CD4-positive, alpha-beta T cell treated with Interleukin-15 for 4 hours (primary cell): Measurements from ENCODE around the gene NPDC1.
"Not testable (repeated sequence)": the region's sequence is repeated elsewhere in the genome, so short reads cannot be mapped to it uniquely, and the experiment has no call there.

Source experiments
- DNase-seq: peaks from one replicate; pipeline ENCODE4 v3.0.0-alpha.2; 2020; ENCODE audit warnings: low spot score

NPDC1 gene

DNA sequence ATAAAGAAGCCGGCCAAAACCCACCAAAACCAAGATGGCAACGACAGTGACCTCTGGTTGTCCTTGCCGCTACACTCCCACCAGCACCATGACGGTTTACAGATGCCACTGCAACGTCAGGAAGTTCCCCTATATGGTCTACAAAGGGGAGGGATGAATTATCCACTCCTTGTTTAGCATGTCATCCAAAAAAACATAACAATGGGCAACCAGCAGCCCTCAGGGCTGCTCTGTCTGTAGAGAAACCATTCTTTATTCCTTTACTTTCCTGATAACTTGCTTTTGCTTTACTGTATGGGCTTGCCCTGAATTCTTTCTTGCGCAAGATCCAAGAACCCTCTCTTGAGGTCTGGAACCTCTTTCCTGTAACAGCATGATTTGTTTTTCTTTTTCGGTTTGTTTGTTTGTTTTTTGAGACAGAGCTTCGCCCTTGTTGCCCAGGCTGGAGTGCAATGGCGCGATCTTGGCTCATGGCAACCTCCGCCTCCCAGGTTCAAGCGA is 29.3 kb upstream of the NPDC1 start:
- no peak for DNase-seq

DNA sequence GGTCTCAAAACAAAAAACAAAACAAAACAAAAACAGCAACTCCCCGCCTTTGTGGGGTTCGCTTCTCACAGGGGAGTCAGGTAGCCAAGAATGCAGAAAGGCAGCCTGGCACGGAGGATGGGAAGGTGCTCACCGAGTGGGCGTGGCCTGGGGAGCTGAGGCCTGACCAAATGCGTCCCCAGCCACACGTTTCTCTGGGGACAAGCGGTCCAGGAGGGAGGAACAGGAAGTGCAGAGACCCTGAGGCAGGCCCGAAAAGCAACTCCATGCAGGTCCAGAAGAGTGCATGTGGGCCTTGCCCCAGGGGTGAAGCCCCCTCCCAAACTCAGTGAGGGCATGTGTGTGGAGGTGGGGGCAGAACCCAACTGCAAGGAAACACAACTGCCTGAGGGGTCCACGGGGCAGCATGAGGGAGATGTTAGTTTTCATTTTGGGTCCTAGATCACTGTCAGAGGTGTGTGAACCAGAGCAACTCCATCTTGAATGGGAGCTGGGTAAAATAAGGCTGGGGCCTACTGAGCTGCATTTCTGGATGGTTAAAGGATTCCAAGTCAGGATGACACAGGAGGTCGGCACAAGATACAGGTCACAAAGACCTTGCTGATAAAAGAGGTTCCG is 28.8 kb upstream of the NPDC1 start:
- no peak for DNase-seq

DNA sequence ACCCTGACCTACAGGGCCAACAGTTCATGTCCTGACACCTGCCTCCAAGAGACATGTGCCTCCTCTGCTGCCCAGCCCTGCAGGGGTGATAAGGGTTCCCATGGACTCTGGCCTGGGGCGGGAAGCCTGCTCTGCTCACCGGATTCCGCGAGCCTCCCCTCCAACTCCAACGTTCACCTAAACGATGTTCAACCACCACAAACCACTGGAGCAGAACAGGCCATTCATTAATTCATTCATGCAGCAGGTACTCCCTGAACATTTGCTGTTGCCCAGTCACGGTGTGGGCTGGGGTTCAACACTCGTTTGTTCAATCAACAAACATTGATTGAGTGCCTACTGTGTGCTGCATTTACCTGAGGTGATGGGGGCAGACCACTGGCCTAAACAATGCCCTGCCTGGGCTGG is 28.0 kb upstream of the NPDC1 start:
- DNase-seq: no peak

DNA sequence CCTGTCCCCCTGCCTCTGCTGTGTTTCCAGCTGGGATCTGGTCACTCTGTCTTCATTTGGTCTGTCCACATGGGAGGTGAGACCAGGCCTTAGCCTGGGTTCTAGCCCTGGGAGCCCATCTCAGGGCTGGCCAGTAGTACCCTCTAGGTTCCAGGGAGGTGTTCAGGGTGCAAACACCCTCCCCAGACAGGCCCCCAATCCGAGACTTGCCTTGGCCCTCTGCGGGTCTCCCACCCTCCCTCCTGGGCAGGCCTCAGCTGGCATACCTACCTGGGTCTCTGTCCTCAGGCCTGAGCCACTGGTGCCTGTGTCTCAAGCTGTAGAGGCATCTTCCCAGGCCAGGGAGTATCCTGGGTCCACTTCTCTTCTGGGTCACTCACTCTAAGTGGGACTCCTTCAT is 25.3 kb upstream of the NPDC1 start:
- no peak for DNase-seq

DNA sequence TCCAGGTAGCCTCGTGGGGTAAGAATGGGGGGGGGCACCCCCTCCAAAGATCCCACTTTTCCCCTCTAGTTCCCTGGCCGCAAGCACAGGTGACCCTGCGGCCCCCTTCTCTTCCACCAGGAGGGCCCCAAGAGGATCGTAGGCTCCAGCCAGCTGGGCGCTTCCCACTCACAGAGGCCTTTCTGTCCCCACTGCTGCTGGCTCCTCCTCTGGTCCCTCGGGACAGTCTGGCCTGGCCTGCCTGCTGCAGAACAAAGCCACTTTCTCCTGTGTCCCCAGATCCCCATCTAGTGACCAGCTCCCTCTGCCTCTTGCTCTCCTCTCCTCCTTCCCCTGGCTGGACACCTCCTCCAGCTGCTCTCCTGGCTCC is 24.9 kb upstream of the NPDC1 start:
- DNase-seq: no peak

DNA sequence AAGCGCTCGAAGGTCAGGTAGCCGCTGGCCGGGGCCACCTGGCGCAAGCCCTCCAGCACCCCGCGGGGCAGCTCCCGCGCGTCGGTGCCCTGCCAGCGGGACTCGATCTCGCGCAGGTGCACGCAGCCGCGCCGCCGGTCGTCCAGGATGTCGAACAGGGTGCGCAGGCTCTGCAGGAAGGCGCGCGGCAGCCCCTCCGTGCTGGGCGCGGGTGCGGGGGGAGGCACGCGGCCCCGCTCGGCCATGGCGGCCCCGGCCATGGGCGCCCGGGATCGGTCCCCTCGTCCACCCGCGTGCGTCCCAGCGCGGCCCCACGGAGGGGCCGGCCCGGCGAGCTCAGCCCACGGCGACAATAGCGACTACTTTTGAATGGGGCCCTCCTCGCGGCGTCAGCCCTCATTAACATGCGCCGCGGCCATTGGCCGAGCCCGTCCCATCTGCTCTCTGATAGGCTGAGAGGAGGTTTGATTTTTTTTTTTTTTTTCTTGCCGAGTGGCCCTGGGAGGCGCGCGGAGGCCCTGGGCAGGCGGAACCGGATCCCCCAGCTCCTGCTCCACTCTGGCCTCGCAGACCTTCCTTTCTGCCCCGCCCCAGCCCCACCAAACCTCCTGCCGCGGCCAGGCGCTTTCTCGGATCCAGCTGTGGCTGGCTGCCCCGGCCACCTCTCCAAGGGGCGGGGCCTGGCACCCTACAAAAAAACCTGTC is 24.4 kb upstream of the NPDC1 start, which contains the start of gene SAPCD2:
Gene SAPCD2 (minus strand): TSS at position 357 of the 705 bp plus-strand sequence. CDS start 97 bp downstream, at position 260.
- DNase-seq: peak; percentile 82

DNA sequence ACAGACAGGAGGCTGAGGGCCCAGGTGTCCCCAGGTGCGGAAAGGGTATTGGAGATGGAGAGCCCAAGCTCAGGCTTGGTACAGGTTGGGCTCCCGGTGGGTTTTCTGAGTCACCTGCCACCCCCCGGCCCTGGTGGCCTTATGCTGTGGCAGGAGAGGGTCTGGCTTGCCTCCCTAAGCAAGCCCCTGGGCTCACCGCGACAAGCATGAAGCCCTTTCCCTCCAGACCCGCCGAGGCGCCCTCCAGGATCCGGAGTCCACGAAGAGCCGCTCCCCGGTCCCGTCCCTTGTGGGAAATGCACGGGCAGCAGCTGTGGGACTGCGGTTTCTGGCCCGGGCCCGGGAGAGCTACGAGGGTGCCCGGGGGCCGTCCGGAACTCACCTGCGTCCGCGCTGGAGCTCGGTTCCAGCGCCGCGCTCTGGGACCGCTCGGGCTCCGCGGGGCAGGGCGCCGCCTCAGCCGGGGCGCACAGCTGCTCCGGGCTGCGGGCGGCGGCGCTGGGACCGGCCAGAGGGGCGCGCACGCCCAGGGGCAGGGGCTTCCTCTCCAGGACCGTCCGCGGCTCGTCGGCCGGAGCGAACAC is 23.6 kb upstream of the NPDC1 start:
- DNase-seq: no peak

DNA sequence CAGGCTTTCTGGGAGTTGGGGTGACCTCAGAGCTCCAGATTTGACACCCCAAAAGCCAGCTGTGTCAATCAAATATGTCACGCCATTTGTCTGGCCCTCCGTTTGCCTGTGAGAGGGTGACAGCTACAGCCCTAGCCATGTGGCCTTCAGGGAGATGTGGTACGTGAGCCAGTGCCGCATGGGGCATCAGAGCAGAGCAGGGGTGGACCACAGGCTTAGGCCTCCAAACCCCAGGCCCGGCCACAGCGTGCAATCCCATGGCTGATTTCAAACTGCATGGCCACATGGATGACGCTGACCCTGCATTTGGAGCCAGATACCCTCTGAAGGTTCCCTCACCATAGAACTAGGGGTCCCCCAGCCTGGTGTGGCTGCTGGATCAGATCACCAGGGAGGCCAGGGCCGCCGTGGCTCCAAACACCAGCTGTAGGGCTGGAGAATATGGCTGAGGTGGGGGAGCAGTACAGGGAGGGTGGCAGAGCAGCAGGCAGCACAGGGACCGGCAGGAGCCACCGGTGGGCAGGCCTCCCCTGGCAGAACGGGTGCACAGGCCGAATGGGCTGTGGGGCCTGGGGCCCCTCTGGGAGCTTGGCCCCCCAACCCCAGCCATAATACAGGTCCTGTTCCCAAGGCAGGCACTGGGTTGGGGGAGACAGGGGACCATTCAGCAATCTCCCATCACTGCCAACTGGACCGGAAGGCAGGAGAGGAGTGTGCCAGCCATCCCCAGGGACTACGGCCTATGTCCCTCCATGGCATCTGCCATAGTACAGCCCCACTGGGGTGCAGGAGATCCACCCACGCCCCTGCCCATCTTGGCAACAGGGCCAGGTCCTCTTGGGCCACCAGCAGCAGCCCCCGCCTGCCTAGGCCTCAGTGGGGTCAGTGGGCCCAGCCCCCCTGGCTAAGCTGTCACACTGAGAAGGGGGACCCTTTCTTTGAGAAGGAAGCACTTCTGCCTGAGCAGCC is 22.8 kb upstream of the NPDC1 start:
- no peak for DNase-seq

DNA sequence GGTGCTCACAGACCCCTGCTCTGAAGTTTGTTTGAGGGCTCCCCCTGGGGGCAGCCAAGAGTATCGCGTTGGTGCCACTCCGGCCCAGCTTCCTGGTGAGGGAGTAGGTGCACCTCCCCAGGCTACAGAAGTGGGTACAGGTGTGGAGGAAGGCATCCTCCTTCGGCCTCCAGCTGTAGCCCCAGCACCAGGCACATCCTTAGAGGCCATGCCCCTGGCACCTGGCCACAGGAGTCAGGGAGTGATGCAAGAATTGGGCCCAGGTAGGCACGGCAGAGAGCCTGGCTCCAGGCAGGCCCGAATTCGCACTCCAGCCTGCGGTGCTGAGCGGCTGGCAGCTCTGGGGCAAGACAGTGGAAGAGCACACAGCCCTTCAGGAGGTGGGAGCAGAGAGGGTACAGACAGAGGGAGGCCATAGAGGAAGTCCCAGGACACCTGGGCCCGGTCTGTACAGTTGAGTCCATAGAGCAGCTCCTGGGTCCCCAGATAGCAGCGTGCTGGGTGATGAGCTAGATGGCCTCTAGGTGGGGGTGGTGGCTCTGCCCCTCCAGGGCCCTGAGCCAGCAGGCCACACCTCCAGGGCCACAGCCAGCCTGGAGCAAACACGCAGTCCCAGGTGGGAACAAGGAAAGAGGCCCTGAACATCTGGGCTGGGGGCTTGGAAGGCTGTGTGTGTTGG is 22.0 kb upstream of the NPDC1 start:
- DNase-seq: peak; percentile 90

DNA sequence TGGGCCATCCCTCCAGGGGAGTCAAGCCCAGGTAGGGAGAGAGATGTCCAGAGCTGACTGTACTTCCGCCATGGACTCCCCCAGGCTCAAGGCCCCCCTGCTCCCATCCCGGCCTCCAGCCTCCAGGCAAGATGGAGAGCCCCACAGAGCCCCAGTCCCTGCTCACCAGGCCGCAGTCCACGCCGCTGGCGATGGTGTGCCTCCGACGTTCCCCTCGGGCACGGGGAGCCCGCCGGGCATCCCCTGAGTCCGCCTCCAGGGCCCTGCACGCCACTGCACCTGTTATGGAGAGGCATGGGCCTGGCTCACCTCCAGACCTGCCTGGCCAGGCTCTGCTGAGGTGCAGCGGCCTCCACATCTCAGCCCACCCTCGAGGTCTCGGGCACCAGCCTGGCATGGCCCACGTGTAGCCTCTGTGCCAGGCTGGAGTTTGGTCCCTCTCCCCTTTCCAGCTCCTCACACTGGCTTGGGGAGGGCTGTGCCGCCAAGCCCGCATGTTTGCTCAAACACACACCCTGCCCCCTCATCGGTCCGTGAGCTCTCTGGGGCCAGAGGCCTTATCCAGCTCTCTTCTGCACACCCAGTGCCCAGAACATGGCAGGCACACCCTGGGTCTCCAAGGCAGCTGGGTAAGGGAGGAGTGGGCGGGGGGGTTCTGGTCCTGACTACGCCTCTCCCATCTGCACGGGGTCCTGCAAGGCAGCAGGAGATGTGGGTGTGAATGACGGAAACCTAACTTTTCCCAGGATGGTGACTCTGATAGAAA is 20.3 kb upstream of the NPDC1 start:
- no peak for DNase-seq

DNA sequence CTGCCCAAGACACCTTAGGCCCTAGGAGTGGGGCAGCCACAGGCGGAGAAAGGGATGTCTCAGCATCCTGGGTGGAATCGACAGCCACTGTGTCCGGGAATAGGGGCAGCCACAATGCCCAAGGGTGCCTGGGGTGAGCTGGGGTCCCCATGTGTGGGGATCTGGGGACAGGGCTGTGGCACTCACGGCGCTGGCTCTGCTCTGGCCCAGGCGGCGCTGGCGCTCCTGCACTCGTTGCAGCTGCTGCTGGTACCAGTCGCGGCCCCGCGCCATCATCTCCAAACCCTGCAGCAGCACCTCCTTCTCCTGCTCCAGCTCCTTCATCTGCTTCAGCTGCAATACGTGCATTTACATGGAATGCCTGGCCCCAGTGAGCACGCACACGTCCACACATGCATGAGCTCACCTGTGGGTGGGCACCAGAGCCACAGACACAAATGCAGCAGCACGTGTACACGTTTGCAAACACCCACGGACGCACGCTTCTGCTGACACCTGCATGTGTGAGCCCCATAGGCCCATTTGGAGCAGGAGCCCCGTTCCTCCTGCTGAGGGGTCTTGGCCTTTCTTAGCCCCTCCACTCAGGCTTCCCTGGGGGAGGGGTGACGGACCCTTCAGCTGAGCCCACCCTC is 19.5 kb upstream of the NPDC1 start:
- DNase-seq: no peak

DNA sequence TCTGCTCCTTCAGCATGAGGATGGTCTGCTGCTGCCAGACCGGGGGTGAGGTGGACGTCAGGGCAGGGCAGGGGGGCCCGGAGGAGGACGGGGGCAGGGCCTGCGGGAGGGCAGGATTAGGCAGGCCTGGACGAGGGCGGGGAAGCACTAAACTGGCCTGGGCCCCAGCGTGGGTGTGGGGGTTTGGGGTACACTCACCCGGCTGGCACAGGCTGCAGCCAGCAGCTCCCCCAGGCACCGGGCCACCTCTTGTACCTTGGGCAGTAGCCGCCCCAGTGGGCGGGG is 18.8 kb upstream of the NPDC1 start:
- DNase-seq: no peak

DNA sequence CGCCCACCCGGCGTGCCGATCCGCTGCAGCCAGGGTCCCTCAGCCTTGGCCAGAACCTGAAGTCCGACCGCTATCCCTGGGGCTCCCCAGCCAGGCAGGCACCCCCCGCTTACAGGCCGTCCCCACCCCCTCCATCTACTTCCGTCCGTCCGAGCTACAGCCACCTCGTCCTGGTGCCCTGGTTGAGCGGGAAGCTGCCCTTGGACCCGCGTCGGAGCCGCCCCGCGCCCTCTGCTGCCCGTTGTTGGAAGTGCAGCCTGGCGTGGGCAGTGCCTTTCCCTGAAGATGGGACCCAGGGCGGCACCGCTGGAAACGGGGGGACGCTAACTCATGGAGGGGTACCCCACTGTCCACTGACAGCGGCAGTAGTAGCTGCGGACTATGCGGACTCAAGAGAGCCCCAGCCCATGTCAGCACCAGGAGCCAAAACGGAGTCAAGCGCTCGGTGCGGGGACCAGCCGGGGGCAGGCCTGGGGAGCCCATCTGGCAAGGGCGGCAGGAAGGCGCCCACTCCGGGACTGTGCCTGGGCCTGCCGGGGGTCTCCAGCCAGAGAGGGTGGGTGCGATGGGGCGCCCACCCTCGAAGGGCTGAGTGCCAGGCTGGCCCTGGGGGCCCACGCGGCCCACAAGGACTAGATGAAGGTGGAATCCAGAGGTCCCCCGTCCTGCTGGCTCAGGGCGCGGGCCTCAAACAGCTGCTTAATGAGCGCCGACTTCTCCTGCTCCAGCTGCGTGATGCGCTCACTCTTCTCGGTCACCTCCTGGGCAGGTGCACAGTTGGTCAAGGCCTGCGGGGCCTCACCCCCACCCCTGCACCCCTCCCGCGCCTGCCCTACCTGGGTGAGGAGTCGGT is 18.3 kb upstream of the NPDC1 start:
- DNase-seq: peak; percentile 55

DNA sequence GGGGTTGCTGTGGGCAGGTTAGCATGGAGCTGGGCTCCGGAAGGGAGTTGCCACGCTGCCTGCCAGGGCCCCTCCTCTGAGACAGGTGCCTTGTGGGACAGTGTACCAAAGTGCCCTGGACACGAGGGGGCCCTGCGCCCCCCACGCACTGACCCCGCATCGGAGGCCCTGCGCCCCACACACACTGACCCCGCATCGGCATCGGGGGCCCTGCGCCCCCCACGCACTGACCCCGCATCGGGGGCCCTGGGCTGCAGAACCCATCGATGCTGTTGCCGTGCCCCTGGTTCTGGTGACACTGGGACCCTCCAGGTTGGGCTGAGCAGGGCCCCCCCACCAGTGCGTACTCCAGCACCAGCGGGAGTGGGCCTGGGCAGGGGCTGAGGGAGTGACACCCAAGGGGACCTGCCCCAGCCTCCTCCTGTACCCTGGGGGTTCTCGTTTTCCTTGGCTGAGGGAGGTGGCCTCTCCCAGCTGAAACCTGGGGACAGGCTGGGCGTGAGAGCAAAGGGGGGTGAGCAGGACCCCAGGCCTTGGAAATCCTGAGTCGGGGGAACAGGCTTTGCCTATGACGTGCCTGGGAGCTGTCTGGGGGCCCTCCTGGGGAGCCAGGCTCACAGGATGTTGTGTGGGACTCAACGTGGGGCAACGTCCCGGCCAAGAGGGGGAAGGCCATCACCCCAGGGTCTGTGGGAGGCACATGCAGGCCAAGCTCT is 17.5 kb upstream of the NPDC1 start:
- DNase-seq: no peak

DNA sequence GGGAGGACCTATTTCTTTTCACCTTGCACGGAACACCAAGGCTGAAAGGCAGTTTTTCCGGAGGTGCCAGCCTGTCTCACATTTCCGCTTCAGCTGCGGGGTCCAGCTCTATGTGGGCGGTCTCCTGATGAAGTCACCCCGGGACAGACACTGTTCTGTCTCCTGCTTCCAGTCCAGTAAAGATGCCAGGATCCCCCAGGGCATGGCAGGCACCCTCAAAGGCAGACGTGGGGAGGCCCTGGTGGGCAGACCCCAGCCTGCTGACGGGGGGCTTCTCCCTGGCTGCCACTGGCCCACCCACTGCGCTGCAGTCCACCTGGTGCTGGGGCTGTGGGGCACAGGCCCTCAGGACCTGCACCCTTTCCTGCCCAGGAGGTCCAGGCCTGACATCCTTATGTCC is 16.8 kb upstream of the NPDC1 start:
- not testable (repeated sequence) for DNase-seq

DNA sequence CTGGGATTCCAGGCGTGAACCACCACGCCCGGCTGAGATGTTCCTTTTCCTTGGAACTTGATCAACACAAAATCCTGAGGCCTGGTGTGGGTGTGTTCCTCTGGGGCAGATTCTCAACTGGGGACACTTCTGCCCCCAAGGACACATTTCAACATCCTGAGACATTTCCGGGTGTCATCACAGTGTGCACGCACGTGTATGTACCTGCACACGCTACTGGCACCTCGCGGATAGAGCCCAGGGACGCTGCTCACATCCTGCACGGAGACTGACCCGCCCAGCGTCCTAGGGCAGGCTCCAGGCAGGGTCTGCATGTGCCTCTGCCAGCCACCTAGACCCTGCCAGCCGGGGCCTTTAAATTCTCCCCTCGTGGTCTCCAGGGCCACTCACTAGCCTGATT is 16.4 kb upstream of the NPDC1 start:
- no peak for DNase-seq

DNA sequence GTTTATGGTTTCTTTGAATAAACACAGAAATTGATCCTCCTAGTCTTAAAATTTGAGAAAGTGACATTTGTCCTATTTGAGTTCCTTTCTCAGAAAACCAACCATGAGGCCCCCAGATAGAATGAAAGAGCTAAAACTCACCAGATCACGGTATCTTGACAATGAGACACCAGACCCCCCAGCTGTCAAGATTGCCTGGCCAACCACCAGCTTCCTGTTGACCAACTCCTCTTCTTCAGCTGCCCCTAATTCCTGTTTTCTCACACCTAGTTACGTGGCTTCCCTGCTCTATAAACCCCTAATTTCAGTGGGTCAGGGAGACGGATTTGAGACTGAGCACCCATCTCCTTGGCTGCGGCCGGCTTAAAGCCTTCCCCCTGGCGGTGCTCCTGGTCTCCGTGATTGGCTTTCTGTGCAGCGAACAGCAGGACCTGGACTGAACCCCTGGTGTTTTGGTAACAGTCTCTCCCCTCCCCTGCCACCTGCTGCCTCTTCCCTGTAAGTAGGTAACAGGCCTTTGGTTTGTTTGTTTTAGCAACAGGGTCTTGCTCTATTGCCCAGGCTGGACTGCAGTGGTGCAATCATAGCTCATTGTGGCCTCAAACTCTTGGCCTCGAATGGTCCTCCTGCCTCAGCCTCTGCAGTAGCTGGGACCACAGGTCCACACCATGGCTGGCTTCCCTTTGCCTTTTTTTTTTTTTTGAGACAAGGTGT is 12.7 kb upstream of the NPDC1 start:
- DNase-seq: no peak

DNA sequence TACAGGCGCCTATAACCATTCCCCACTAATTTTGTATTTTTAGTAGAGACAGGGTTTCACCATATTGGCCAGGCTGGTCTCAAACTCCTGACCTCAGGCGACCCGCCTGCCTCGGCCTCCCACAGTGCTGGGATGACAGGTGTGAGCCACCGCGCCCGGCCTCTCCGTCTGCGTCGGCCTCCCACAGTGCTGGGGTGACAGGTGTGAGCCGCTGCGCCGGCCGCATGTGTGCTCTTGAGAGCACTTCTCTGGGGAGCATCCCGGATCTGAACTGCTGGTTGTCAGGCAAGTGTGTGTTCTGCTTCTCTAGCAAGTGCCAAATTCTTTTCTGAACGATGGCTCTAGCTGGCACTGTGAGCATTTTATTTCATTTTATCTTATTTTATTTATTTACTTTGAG is 11.6 kb upstream of the NPDC1 start:
- DNase-seq: no peak
